GM13977 (cell line): ENCODE results near the gene ZNF578.

ENCODE experiments used
- DNase-seq: peaks from one replicate; pipeline ENCODE4 v3.0.0; 2012; ENCODE audit warnings: low spot score
- CTCF ChIP-seq: IDR thresholded peaks from 2 replicates; pipeline ENCODE4 v1.5.1; 2012; ENCODE audit warnings: mild to moderate bottlenecking, control low read depth; ENCODE audit not compliant: insufficient read depth; ENCODE audit errors: extremely low read depth, missing control alignments
- in situ Hi-C: fragments of 300-500 bp; cut with MboI; formaldehyde crosslinking; loops from one replicate; pipeline ENCODE4 v1.12.0; 2022; ENCODE audit warnings: low sequenced_read_pairs, low pct_unique_long_range_greater_than_20kb, mixed read lengths, inconsistent platforms; ENCODE audit not compliant: unreplicated experiment

ZNF578 gene

DNA sequence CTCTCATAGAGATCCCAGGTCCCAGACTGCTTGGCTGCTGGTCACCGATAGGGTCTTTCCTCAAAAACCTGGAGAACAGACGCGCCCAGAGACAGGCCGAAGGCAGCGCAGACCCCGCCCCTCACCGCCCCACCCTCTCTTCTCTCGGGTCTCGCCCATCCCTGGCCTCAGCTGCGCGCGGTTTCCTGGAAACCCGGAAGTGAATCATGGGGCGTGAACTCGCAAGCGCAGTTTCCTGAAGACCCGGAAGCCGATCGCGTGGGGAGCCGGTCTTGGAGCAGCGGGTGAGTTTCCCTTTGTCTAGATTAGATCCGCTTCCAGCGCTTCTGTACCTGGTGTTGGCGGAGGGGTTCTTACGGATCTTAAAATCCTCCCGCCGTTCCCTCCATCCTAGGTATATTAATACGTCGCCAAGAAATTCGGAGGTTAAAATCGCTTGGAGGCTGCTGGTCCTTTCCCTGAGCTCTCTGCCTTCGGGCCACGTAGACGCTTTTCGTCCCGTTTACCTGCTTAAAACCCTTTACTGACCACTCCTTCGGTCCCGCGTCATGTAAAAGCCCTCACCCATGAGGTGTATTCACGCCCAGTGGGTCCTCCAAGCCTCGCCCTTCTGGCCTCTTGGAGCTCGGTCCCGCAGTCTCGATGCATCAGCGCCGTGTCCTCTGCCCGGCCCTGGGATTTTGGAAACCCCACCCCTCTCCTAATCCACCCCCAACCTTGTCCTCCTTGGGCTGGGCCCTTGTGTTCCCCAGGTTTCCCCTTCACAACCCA, at the start of gene ZNF578:
ZNF578 (plus strand) TSS at position 230 of the 771 bp plus-strand sequence. CDS start 48,293 bp downstream, outside the sequence.
- in situ Hi-C loops = no loop called here
- peak; percentile 42 for DNase-seq
- TF ChIP-seq CTCF = no peak

DNA sequence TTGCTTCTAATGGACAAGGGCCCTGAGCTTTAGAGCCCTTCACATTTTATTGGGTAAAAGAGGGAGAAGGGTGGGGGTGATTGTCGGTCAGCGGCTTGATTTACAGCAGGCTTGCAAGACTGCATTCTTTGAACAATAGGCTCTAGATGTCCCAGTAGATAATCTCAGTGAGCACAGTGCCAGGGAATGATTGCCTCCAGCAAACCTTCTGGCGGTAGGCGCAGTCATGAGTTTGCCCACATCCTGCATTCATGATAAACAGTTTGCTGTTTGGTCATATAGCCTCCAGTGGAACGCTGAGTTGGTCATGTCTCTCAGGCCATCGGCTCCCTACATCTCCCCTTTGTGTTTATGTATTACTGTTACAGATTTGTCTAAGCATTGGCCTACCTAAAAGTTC, 43.1 kb upstream of the ZNF578 start:
- DNase-seq = no peak
- TF ChIP-seq CTCF = no peak
- in situ Hi-C loops = no loop called here

GRCh38 chr19:52415711-52416110, 37.6 kb upstream of the ZNF578 start:
- TF ChIP-seq CTCF = no peak
- no peak for DNase-seq
- in situ Hi-C loops = no loop called here

GRCh38 chr19:52428937-52429336, 24.4 kb upstream of the ZNF578 start, which contains the start of gene ZNF534:
TSS of gene ZNF534 (plus strand) at chr19:52429148. CDS start at chr19:52431475, 2,327 bp downstream.
- DNase-seq = no peak
- in situ Hi-C loops = no loop called here
- no peak for TF ChIP-seq CTCF

- TF ChIP-seq CTCF = no peak
- no peak for DNase-seq
- in situ Hi-C loops = no loop called here
Observed at GRCh38 chr19:52442179-52442578, 11.2 kb upstream of the ZNF578 start.

- DNase-seq = no peak
- in situ Hi-C loops = no loop called here
- no peak for TF ChIP-seq CTCF
Observed at GRCh38 chr19:52444506-52444905, 8.8 kb upstream of the ZNF578 start.

DNA sequence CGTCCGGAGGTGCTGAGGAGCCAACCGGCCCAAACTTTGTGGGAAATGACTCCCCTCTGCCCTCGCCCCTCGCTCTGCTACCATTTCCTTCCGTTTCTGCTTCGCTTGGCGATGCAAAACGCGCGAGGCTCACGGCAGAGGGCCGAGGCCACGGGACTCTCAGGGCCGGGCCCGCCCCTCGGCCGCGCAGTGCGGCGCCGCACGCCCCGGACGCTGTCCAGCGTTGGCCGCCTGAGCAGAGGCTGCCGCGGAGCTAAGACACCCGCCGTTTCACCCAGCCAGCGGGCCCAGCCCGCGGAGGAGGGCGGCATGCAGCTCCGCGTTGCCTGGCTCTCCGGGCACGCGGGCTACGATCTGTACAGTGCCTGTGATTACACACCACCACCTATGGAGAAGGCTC, 2.1 kb upstream of the ZNF578 start:
- in situ Hi-C loops = no loop called here
- TF ChIP-seq CTCF = no peak
- no peak for DNase-seq
